ENCODE data around the gene SEMA4D. TPM values are rescaled to one million over a fixed set of nuclear protein-coding genes. Genes with fewer than 3 reads are reported as not detected.

SEMA4D gene
- total and polyA plus RNA-seq, 4 donors: 1.4 to 26.2 (median 13.5) TPM

DNA sequence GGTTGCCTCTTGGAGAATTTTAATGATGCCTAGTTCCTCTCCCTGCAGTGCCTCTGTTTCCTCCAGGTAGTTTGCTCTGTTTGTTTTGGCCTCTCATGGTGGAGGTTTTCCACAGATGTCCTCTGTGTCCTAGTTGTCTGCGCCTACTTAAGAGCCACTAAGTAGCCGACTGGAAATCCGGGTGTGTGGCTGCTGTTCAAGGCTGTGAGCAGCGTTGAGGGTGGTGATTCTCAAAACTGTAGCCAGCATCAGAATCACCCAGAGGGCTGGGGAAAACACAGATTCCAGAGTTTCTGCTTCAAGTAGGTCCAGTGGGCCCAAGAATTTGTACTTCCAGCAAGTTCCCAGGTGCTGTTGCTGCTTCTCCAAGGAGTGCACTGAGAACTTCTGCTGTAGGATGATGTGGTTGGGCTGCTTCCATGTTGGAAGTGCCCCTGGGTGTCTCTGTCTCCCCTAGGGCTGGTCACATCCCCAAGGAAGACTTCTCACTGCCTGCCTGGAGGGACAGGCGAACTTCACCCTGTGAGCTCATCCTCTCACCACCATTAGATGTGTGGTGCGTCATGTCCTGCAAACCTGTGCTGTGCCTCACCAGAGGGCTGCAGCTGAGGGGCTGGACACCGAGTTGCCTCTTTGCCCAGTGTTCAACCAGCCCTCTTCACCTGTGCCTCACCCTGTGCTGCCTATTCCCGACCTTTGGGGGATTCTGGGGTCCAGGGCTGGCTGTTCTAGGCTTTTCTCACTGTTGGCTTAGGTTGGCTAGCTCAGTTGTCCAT is 144.9 kb downstream of the SEMA4D start:
- 90 to 93% methylated on average over 8 of the region's 8 CpGs for WGBS, 2 donors
- Histone ChIP-seq H3K27me3 (ENCODE audit: control insufficient read depth in 1 of 2, insufficient read depth in 2 of 2, low read length in 1 of 2) (no peaks in the 10 kb centered on the region), H3K9me3 (ENCODE audit: control insufficient read depth, low read length) (no peaks in the 10 kb centered on the region), H3K27ac (ENCODE audit: low read depth in 1 of 2, low read length in 2 of 2) (no peak overlapping the region), H3K36me3 (ENCODE audit: control insufficient read depth in 1 of 2, insufficient read depth in 2 of 2, low read length in 1 of 2) (peaks cover 3 to 28% of the 10 kb centered on the region in 2 donors), H3K4me1 (ENCODE audit: control insufficient read depth in 1 of 2, insufficient read depth in 2 of 2, low read length in 2 of 2) (no peaks in the 10 kb centered on the region), H3K4me3 (ENCODE audit: low read length in 2 of 2) (no peak overlapping the region)
- ATAC-seq (ENCODE audit: low FRiP score) (no peak), DNase-seq (no peak)
- intact Hi-C loops (cut with DNase I): loop anchor here in 1 of 2 donors (10.0 kb wide), 1 partner anchor 192 kb away; no protein-coding TSS in a partner anchor

DNA sequence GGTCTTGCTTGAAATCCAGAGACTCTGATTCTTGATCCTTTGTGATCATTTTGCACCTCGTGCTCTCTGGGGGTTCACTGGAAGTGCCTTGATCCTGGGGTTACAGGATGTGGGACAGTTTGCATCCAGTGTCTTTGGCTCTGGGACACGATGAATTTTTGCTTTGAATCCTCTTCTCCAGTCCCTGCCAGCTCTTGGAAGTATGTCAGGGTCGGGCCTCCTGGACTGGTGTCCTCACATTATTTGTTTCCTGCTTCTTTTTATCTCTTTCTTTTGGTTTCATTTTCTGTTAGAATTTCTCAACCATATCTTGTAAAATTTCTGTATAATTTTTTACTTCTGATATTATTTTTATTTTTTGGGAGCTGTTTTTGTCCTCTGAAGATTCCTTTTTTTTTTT is 145.5 kb downstream of the SEMA4D start:
- H3K4me1 ChIP-seq (ENCODE audit: control insufficient read depth in 1 of 2, insufficient read depth in 2 of 2, low read length in 2 of 2): no peaks in the 10 kb centered on the region
- H3K9me3 ChIP-seq (ENCODE audit: control insufficient read depth, low read length): no peaks in the 10 kb centered on the region
- H3K27ac ChIP-seq (ENCODE audit: low read depth in 1 of 2, low read length in 2 of 2): no peak overlapping the region
- intact Hi-C loops (cut with DNase I): loop anchor here in 1 of 2 donors (10.0 kb wide), 1 partner anchor 192 kb away; no protein-coding TSS in a partner anchor
- no peak overlapping the region for H3K4me3 ChIP-seq (ENCODE audit: low read length in 2 of 2)
- H3K36me3 ChIP-seq (ENCODE audit: control insufficient read depth in 1 of 2, insufficient read depth in 2 of 2, low read length in 1 of 2): peaks cover 3 to 30% of the 10 kb centered on the region in 2 donors
- ATAC-seq (ENCODE audit: low FRiP score): no peak
- H3K27me3 ChIP-seq (ENCODE audit: control insufficient read depth in 1 of 2, insufficient read depth in 2 of 2, low read length in 1 of 2): no peaks in the 10 kb centered on the region
- DNase-seq: no peak
- 80 to 83% methylated on average over 3 of the region's 3 CpGs for whole genome bisulfite sequencing, 2 donors

DNA sequence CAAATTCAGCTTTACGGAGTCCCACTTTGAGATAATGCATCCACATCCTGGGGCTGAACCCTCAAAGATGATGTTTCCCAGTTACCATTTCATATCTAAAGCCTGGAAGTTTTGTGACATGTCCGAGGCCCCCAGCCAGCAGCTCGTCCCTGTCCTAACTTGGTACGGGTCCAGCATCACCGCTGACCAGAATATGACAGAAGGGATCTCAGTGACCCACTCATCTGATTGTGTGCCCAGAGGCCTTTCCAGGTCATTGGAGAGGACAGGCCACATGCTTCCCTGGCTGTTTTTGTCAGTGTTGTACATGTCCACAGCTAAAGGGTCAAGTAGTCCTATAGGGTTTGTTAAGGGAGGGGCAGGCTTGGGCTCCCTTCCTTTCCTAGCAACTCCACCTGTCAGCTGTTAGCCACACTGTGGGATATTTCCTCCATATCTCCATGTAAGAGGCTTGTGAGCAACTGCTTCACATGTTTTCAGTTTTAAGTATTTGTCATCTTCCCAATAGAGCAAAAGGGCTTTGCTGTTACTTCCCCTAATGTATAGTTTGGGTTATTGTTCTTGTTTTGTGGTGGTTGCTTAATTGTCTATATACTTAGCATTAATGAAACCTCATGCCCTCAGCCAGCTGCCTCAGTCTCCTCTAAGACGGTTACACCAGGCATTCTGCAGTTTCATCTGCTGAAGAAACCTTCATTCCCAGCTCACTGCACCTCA is 146.2 kb downstream of the SEMA4D start:
- Histone ChIP-seq H3K27me3 (ENCODE audit: control insufficient read depth in 1 of 2, insufficient read depth in 2 of 2, low read length in 1 of 2) (no peaks in the 10 kb centered on the region), H3K27ac (ENCODE audit: low read depth in 1 of 2, low read length in 2 of 2) (no peak overlapping the region), H3K9me3 (ENCODE audit: control insufficient read depth, low read length) (no peaks in the 10 kb centered on the region), H3K36me3 (ENCODE audit: control insufficient read depth in 1 of 2, insufficient read depth in 2 of 2, low read length in 1 of 2) (peaks cover 3 to 27% of the 10 kb centered on the region in 2 donors), H3K4me1 (ENCODE audit: control insufficient read depth in 1 of 2, insufficient read depth in 2 of 2, low read length in 2 of 2) (no peaks in the 10 kb centered on the region), H3K4me3 (ENCODE audit: low read length in 2 of 2) (no peak overlapping the region)
- intact Hi-C loops (cut with DNase I): loop anchor here in 1 of 2 donors (10.0 kb wide), 1 partner anchor 193 kb away; no protein-coding TSS in a partner anchor
- no peak for DNase-seq
- WGBS, 2 donors: 92 to 95% methylated on average over 6 of the region's 6 CpGs
- no peak for ATAC-seq (ENCODE audit: low FRiP score)

- no peak for DNase-seq
- ATAC-seq (ENCODE audit: low FRiP score): no peak
- no peaks in the 10 kb centered on the region for H3K9me3 ChIP-seq (ENCODE audit: control insufficient read depth, low read length)
- peaks cover 3 to 28% of the 10 kb centered on the region in 2 donors for H3K36me3 ChIP-seq (ENCODE audit: control insufficient read depth in 1 of 2, insufficient read depth in 2 of 2, low read length in 1 of 2)
- WGBS, 2 donors: 87 to 97% methylated on average over 2 of the region's 2 CpGs
- H3K27ac ChIP-seq (ENCODE audit: low read depth in 1 of 2, low read length in 2 of 2): no peak overlapping the region
- no peaks in the 10 kb centered on the region for H3K4me1 ChIP-seq (ENCODE audit: control insufficient read depth in 1 of 2, insufficient read depth in 2 of 2, low read length in 2 of 2)
- H3K4me3 ChIP-seq (ENCODE audit: low read length in 2 of 2): no peak overlapping the region
- H3K27me3 ChIP-seq (ENCODE audit: control insufficient read depth in 1 of 2, insufficient read depth in 2 of 2, low read length in 1 of 2): no peaks in the 10 kb centered on the region
- intact Hi-C loops (cut with DNase I): loop anchor here in 1 of 2 donors (10.0 kb wide), 1 partner anchor 194 kb away; no protein-coding TSS in a partner anchor
These were observed 146.8 kb downstream of the SEMA4D start for GRCh38 chr9:89350988-89351557.

GRCh38 chr9:89349607-89350006 is 148.3 kb downstream of the SEMA4D start:
- WGBS, 2 donors: 92 to 95% methylated on average over 6 of the region's 6 CpGs
- Histone ChIP-seq H3K4me1 (ENCODE audit: control insufficient read depth in 1 of 2, insufficient read depth in 2 of 2, low read length in 2 of 2) (no peaks in the 10 kb centered on the region), H3K9me3 (ENCODE audit: control insufficient read depth, low read length) (no peaks in the 10 kb centered on the region), H3K27me3 (ENCODE audit: control insufficient read depth in 1 of 2, insufficient read depth in 2 of 2, low read length in 1 of 2) (no peaks in the 10 kb centered on the region), H3K27ac (ENCODE audit: low read depth in 1 of 2, low read length in 2 of 2) (no peak overlapping the region), H3K4me3 (ENCODE audit: low read length in 2 of 2) (no peak overlapping the region), H3K36me3 (ENCODE audit: control insufficient read depth in 1 of 2, insufficient read depth in 2 of 2, low read length in 1 of 2) (peaks cover 6 to 31% of the 10 kb centered on the region in 2 donors)
- ATAC-seq (ENCODE audit: low FRiP score): no peak
- intact Hi-C loops (cut with DNase I): loop anchor here (10.0 kb wide), 1 partner anchor 195 kb away; no protein-coding TSS in a partner anchor
- no peak for DNase-seq

DNA sequence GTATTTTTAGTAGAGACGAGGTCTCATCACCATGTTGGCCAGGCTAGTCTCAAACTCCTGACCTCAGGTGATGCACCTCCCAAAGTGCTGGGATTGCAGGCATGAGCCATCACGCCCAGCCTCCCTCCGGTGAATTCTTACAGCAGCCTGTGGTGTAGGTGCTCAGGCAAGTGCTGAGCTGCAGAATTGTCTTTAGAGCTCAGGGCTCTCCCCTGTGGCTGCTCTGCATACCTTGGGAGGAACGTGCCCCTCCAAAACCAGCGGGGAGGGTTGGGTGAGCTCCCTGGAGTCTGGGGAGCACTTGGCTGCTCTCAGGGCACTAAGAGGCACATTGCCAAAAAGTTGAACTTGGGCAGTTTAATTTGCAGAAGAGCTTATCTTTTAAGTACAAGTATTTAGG is 150.3 kb downstream of the SEMA4D start:
- Histone ChIP-seq H3K27me3 (ENCODE audit: control insufficient read depth in 1 of 2, insufficient read depth in 2 of 2, low read length in 1 of 2) (no peaks in the 10 kb centered on the region), H3K36me3 (ENCODE audit: control insufficient read depth in 1 of 2, insufficient read depth in 2 of 2, low read length in 1 of 2) (peaks cover 6 to 28% of the 10 kb centered on the region in 2 donors), H3K4me1 (ENCODE audit: control insufficient read depth in 1 of 2, insufficient read depth in 2 of 2, low read length in 2 of 2) (no peaks in the 10 kb centered on the region), H3K4me3 (ENCODE audit: low read length in 2 of 2) (no peak overlapping the region), H3K27ac (ENCODE audit: low read depth in 1 of 2, low read length in 2 of 2) (no peak overlapping the region), H3K9me3 (ENCODE audit: control insufficient read depth, low read length) (no peaks in the 10 kb centered on the region)
- no peak for ATAC-seq (ENCODE audit: low FRiP score)
- DNase-seq: no peak
- intact Hi-C loops (cut with DNase I): loop anchor here in 1 of 2 donors (10.0 kb wide), 1 partner anchor 197 kb away; no protein-coding TSS in a partner anchor
- WGBS, 2 donors: 90 to 91% methylated on average over 5 of the region's 5 CpGs

DNA sequence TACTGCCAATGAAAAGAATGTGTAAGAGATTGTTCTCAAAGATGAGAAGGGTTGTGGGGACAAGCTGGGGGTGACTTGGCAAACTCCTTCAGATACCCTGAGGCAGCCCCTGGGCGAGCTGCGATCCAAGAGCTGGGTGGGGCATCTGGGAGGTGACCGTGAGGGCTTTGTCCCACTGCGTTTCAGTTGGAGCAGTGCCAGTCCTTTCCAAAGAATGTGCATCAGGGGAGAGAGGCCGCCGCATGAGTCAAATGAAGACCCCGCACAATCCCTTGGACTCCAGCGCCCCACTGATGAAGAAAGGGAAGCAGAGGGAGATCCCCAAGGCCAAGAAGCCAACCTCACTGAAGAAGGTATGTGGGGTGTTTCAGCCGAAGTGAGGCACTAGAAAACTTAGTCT is 151.2 kb downstream of the SEMA4D start:
- 83 to 85% methylated on average over 9 of the region's 9 CpGs for WGBS, 2 donors
- Histone ChIP-seq H3K4me1 (ENCODE audit: control insufficient read depth in 1 of 2, insufficient read depth in 2 of 2, low read length in 2 of 2) (no peaks in the 10 kb centered on the region), H3K36me3 (ENCODE audit: control insufficient read depth in 1 of 2, insufficient read depth in 2 of 2, low read length in 1 of 2) (peaks cover 6 to 30% of the 10 kb centered on the region in 2 donors)

DNA sequence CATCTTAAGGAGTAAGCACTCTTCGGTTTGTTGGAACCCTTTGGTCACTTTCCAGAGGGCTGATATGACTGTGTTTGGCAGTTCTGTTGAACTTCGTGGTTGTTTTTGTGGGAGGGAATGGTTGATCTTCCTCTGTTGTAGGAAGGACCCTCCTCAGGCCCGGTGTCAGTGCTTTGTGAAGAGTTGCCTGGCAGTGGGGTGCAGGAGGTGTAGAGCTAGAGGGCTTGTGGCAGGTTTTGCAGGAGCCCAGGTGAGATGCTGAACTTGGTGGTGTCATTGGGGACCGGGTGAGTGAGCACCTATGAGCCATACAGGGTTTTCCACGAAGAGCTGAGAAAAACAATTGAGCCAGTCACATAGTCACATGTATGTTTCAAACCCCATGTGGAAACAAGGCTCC is 152.4 kb downstream of the SEMA4D start:
- ATAC-seq (ENCODE audit: low FRiP score) (no peak), DNase-seq (no peak)
- intact Hi-C loops (cut with DNase I): loop anchor here in 1 of 2 donors (10.0 kb wide), 1 partner anchor 199 kb away; no protein-coding TSS in a partner anchor
- Histone ChIP-seq H3K27ac (ENCODE audit: low read depth in 1 of 2, low read length in 2 of 2) (no peak overlapping the region), H3K27me3 (ENCODE audit: control insufficient read depth in 1 of 2, insufficient read depth in 2 of 2, low read length in 1 of 2) (no peaks in the 10 kb centered on the region), H3K36me3 (ENCODE audit: control insufficient read depth in 1 of 2, insufficient read depth in 2 of 2, low read length in 1 of 2) (peaks cover 6 to 24% of the 10 kb centered on the region in 2 donors), H3K4me1 (ENCODE audit: control insufficient read depth in 1 of 2, insufficient read depth in 2 of 2, low read length in 2 of 2) (no peaks in the 10 kb centered on the region), H3K4me3 (ENCODE audit: low read length in 2 of 2) (no peak overlapping the region), H3K9me3 (ENCODE audit: control insufficient read depth, low read length) (no peaks in the 10 kb centered on the region)
- WGBS, 2 donors: 96 to 97% methylated on average over 5 of the region's 5 CpGs

More for the DNA sequence above, 151.2 kb downstream of the SEMA4D start:
- DNase-seq: no peak
- H3K4me3 ChIP-seq (ENCODE audit: low read length in 2 of 2): no peak overlapping the region
- ATAC-seq (ENCODE audit: low FRiP score): no peak
- intact Hi-C loops (cut with DNase I): loop anchor here in 1 of 2 donors (10.0 kb wide), 1 partner anchor 198 kb away; no protein-coding TSS in a partner anchor
- H3K27ac ChIP-seq (ENCODE audit: low read depth in 1 of 2, low read length in 2 of 2): no peak overlapping the region
- H3K27me3 ChIP-seq (ENCODE audit: control insufficient read depth in 1 of 2, insufficient read depth in 2 of 2, low read length in 1 of 2): no peaks in the 10 kb centered on the region
- no peaks in the 10 kb centered on the region for H3K9me3 ChIP-seq (ENCODE audit: control insufficient read depth, low read length)

Measured in aorta (tissue), 5 donors.